NCI-H460 (cell line): Measurements from ENCODE around the gene OTOP1. TPM values are rescaled to one million over a fixed set of nuclear protein-coding genes. Genes with fewer than 3 reads are reported as not detected.
"Not testable (repeated sequence)": the region's sequence is repeated elsewhere in the genome, so short reads cannot be mapped to it uniquely, and the experiment has no call there.

Experiments used
- DNase-seq: peaks from one replicate; pipeline ENCODE4 v3.0.0-alpha.2; 2016; ENCODE audit warnings: low read depth; ENCODE audit errors: extremely low read depth
- total RNA-seq: library from RNA; depleted of rRNA; stranded (reverse); fragments of >200 nt; shearing (Covaris generic); gene quantifications from 2 replicates; pipeline ENCODE4 v1.2.3, GENCODE V29; 2014; rRNA removed

OTOP1 gene
- total RNA-seq, 1 experiment from 2014 or later: not detected

GRCh38 chr4:4165701-4166392, 60.9 kb downstream of the OTOP1 start:
- DNase-seq: not testable (repeated sequence)

GRCh38 chr4:4164532-4165173, 62.1 kb downstream of the OTOP1 start:
- DNase-seq: not testable (repeated sequence)

GRCh38 chr4:4162186-4162585, 64.5 kb downstream of the OTOP1 start:
- not testable (repeated sequence) for DNase-seq

GRCh38 chr4:4160956-4161665, 65.6 kb downstream of the OTOP1 start:
- not testable (repeated sequence) for DNase-seq

GRCh38 chr4:4145622-4146021, 81.1 kb downstream of the OTOP1 start:
- DNase-seq: not testable (repeated sequence)

GRCh38 chr4:4143376-4143775, 83.4 kb downstream of the OTOP1 start:
- not testable (repeated sequence) for DNase-seq

- not testable (repeated sequence) for DNase-seq
These were observed 84.0 kb downstream of the OTOP1 start for GRCh38 chr4:4142679-4143078.

- DNase-seq: not testable (repeated sequence)
These were observed 85.5 kb downstream of the OTOP1 start for GRCh38 chr4:4141186-4141585.

Other genes starting within 250 kb of the OTOP1 start
- gene TMEM128, start 21.3 kb upstream of the OTOP1 start, total RNA-seq: 12.5 and 12.8 TPM in 2 replicates
- 32.8 and 34.2 TPM in 2 replicates for gene LYAR, start 63.2 kb upstream of the OTOP1 start, total RNA-seq
- 1.3 and 2.8 TPM in 2 replicates for gene ZBTB49, start 63.3 kb upstream of the OTOP1 start, total RNA-seq
- 0.20 TPM in 1 of 2 replicates, not detected in the other for gene NSG1, start 160.2 kb upstream of the OTOP1 start, total RNA-seq